Tibial nerve (tissue), 4 donors: ENCODE data around the gene FCN3. TPM values are rescaled to one million over a fixed set of nuclear protein-coding genes. Genes with fewer than 3 reads are reported as not detected.
A peak's percentile ranks its signal among the peaks of the same experiment; 100 is the strongest.
"Not testable (repeated sequence)": the region's sequence is repeated elsewhere in the genome, so short reads cannot be mapped to it uniquely, and the experiment has no call there.

Experiments
- DNase-seq, 2 donors: peaks; one replicate each; pipeline ENCODE4 v3.0.0-alpha.2; 2019; ENCODE audit warnings: low spot score in 2 of 2
- H3K27ac ChIP-seq, 4 donors: fragments of 200-600 bp; sonication (generic) in 3 of 4; one replicate each; pipeline ENCODE4 v1.5.1; 2017 to 2019; ENCODE audit warnings: mild to moderate bottlenecking in 1 of 4
- H3K27me3 ChIP-seq, 2 donors: fragments of 200-600 bp; sonication (generic) in 1 of 2; one replicate each; pipeline versions ENCODE4 v1.5.1 to v1.6.0; 2017 to 2019
- H3K36me3 ChIP-seq, 3 donors: fragments of 200-600 bp; sonication (generic); one replicate each; pipeline ENCODE4 v1.5.1; 2018 to 2019
- H3K4me1 ChIP-seq, 4 donors: fragments of 200-600 bp; sonication (generic) in 3 of 4; one replicate each; pipeline ENCODE4 v1.5.1; 2017 to 2019
- H3K4me3 ChIP-seq, 4 donors: fragments of 200-600 bp; sonication (generic) in 3 of 4; one replicate each; pipeline ENCODE4 v1.5.1; 2017 to 2019; ENCODE audit warnings: mild to moderate bottlenecking in 1 of 4, moderate library complexity in 1 of 4
- H3K9me3 ChIP-seq, 4 donors: fragments of 200-600 bp; sonication (generic) in 3 of 4; one replicate each; pipeline ENCODE4 v1.5.1; 2017 to 2019
- CTCF ChIP-seq, 5 experiments: fragments of 200-600 bp in 3 of 5; fragments of 450-650 bp in 2 of 5; sonication (generic) in 3 of 5; IDR thresholded peaks; one replicate each; pipeline ENCODE4 v1.5.1; 2016 to 2019; ENCODE audit warnings: antibody characterized with exemption in 5 of 5, mild to moderate bottlenecking in 3 of 5, moderate library complexity in 2 of 5
- EP300 ChIP-seq, 2 donors: sonication (generic); formaldehyde crosslinking; IDR thresholded peaks; one replicate each; pipeline ENCODE4 v1.6.1; 2017; ENCODE audit warnings: antibody characterized with exemption in 2 of 2, mild to moderate bottlenecking in 1 of 2
- POLR2A ChIP-seq, 2 donors: fragments of 450-650 bp; IDR thresholded peaks; one replicate each; pipeline ENCODE4 v1.6.1; 2017; ENCODE audit warnings: antibody characterized with exemption in 2 of 2, mild to moderate bottlenecking in 2 of 2, moderate library complexity in 2 of 2
- WGBS, 2 donors: methylation state at CpG; one replicate each; pipeline ENCODE4 v1.1.5; 2018; 5-methylcytosine and 5-hydroxymethylcytosine counted together
- total RNA-seq, 4 donors: library from RNA; depleted of rRNA; stranded (reverse); fragments of >200 nt; gene quantifications; one replicate each; pipeline ENCODE4 v1.1.0, GENCODE V29; 2016

The FCN3 gene
- total RNA-seq, 4 donors from 2014 or later, result 2.5 to 8.7 (median 3.7) TPM; not detected in 1

- no peak for DNase-seq
- Histone ChIP-seq H3K4me3 (no peak overlapping the region), H3K27ac (no peak overlapping the region), H3K9me3 (no peaks in the 10 kb centered on the region), H3K4me1 (peaks cover 0 to 37% (median 9%) of the 10 kb centered on the region in 4 donors), H3K36me3 (peaks cover 9 to 89% (median 40%) of the 10 kb centered on the region in 3 donors), H3K27me3 (no peaks in the 10 kb centered on the region)
- WGBS, 2 donors, result 93 to 95% methylated on average over 11 of the region's 11 CpGs
- TF ChIP-seq CTCF (IDR thresholded peaks at IDR 0.05), result no peak
- TF ChIP-seq POLR2A (IDR thresholded peaks at IDR 0.05), result no peak
- TF ChIP-seq EP300 (IDR thresholded peaks at IDR 0.05), result no peak
Measured at GRCh38 chr1:27409669-27410068, 35.0 kb upstream of the FCN3 start.

DNA sequence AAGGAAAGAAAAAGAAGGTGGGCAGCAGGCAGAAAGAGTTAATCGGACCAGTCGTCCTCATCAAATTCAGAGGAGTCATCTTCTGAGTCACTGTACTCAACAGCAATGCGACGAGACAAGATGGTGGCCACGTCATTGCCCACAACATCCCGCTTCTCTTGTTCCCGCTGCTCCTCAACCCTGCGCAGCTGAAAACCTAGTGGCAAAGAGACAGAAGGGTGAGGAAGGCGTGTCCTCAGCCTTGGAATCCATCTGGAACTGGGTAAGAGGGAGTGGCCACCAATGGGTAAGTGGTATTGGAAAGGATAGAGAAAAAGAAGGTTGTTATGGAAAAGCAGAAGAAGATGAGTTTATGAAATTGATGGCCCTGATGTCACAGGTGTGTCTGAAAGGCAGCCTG lies 33.5 kb upstream of the FCN3 start:
- Histone ChIP-seq H3K4me1 (peaks cover 0 to 45% (median 23%) of the 10 kb centered on the region in 4 donors), H3K9me3 (no peaks in the 10 kb centered on the region), H3K4me3 (no peak overlapping the region), H3K27me3 (no peaks in the 10 kb centered on the region), H3K36me3 (peaks cover 9 to 74% (median 40%) of the 10 kb centered on the region in 3 donors), H3K27ac (no peak overlapping the region)
- TF ChIP-seq POLR2A (IDR thresholded peaks at IDR 0.05), result no peak
- TF ChIP-seq CTCF (IDR thresholded peaks at IDR 0.05), result no peak
- no peak for TF ChIP-seq EP300 (IDR thresholded peaks at IDR 0.05)
- 89 to 91% methylated on average over 9 of the region's 9 CpGs for WGBS, 2 donors
- DNase-seq, result no peak

- H3K27me3 ChIP-seq, H3K4me3 ChIP-seq, DNase-seq, H3K9me3 ChIP-seq: not testable (repeated sequence)
- peaks cover 0 to 53% (median 36%) of the 10 kb centered on the region in 4 donors for H3K4me1 ChIP-seq
- 80 to 81% methylated on average over 2 of the region's 2 CpGs for WGBS, 2 donors
- H3K36me3 ChIP-seq, result peaks cover 5 to 60% (median 32%) of the 10 kb centered on the region in 3 donors
- peak overlapping the region; percentile 27 to 90 (median 76) for H3K27ac ChIP-seq
Measured at GRCh38 chr1:27406791-27407190, 32.2 kb upstream of the FCN3 start.

DNA sequence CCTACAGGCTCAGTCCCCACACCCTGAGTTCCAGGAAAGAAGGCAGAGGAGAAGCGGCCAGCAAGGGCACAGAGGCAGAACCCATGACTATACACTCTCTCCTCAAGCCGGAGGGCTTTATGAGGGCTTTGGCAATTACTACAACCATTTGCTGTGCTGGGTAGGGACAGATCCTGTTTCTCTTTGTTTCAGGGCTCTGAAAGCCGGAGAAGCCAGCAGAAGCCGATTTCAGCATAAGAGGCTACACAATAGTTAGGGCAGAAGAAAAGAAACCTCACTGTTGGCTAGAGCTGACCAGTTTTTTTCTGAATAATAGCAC lies 31.7 kb upstream of the FCN3 start:
- DNase-seq, result no peak
- H3K36me3 ChIP-seq, result peaks cover 4 to 56% (median 29%) of the 10 kb centered on the region in 3 donors
- H3K27me3 ChIP-seq, result no peaks in the 10 kb centered on the region
- TF ChIP-seq EP300 (IDR thresholded peaks at IDR 0.05) (no peak), POLR2A (IDR thresholded peaks at IDR 0.05) (no peak)
- peak overlapping the region; percentile 27 to 90 (median 76) for H3K27ac ChIP-seq
- peaks cover 0 to 58% (median 36%) of the 10 kb centered on the region in 4 donors for H3K4me1 ChIP-seq
- H3K4me3 ChIP-seq, result no peak overlapping the region
- H3K9me3 ChIP-seq, result no peaks in the 10 kb centered on the region
- 49 to 56% methylated on average over 4 of the region's 4 CpGs for WGBS, 2 donors

GRCh38 chr1:27405598-27406361 lies 31.2 kb upstream of the FCN3 start:
- H3K27me3 ChIP-seq, H3K9me3 ChIP-seq, H3K4me3 ChIP-seq, DNase-seq: not testable (repeated sequence)
- Histone ChIP-seq H3K4me1 (peaks cover 0 to 63% (median 36%) of the 10 kb centered on the region in 4 donors), H3K36me3 (peaks cover 4 to 50% (median 28%) of the 10 kb centered on the region in 3 donors), H3K27ac (peak overlapping the region; percentile 27 to 90 (median 76))
- TF ChIP-seq CTCF (IDR thresholded peaks at IDR 0.05), result peak in 3 of 5 experiments; percentile 10 to 27 (median 21)
- WGBS, 2 donors, result 50 to 60% methylated on average over 14 to 17 of the region's 18 CpGs

DNA sequence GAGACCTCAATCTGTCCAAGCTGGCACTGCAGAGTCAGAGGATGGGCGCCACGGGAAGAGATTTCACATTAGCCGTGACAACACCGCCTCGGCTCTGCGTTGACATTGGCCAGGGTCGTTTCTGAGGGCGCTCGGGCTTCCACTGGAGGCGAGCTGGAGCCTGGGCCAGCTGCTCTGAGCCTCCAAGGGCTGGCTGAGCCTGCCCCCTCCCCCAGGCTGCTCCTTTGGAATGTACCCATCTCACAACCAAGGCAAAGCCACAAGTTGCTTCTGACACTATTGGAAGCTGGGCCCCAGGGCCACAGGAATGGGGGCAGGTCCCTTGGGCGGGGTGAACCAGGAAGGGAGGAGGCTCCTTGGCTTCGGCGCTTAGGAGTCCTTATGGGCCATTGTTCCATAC lies 30.4 kb upstream of the FCN3 start:
- WGBS, 2 donors, result 33 to 47% methylated on average over 13 of the region's 13 CpGs
- H3K36me3 ChIP-seq, result peaks cover 4 to 43% (median 24%) of the 10 kb centered on the region in 3 donors
- H3K27me3 ChIP-seq, result no peaks in the 10 kb centered on the region
- peaks cover 0 to 69% (median 36%) of the 10 kb centered on the region in 4 donors for H3K4me1 ChIP-seq
- DNase-seq, result no peak
- H3K27ac ChIP-seq, result peak overlapping the region in 3 of 4 donors; percentile 54 to 90 (median 86)
- no peak overlapping the region for H3K4me3 ChIP-seq
- no peaks in the 10 kb centered on the region for H3K9me3 ChIP-seq
- TF ChIP-seq EP300 (IDR thresholded peaks at IDR 0.05) (no peak), POLR2A (IDR thresholded peaks at IDR 0.05) (no peak), CTCF (IDR thresholded peaks at IDR 0.05) (no peak)
